GM23338 (cell line): ENCODE measurements around the gene KIF9. TPM values are rescaled to one million over a fixed set of nuclear protein-coding genes. Genes with fewer than 3 reads are reported as not detected.

Experiments
- ATAC-seq: fragments of 200-7000 bp; cut with Tn5 transposase; 3 replicates; pipeline ENCODE4 v1.9.1; 2020
- DNase-seq: peaks from one replicate; pipeline ENCODE4 v3.0.0-alpha.2; 2015; ENCODE audit warnings: low spot score
- H2AFZ ChIP-seq: fragments of 200-600 bp; sonication (generic); 2 replicates; pipeline ENCODE4 v1.8.0; 2016; ENCODE audit warnings: antibody characterized with exemption, mild to moderate bottlenecking, moderate library complexity
- H3F3A ChIP-seq: fragments of 200-600 bp; sonication (generic); replicated peaks from 2 replicates; pipeline ENCODE4 v1.8.0; 2017; ENCODE audit warnings: antibody characterized with exemption, mixed run types, low read depth
- H3K27ac ChIP-seq: fragments of 200-600 bp; sonication (generic); 2 replicates; pipeline ENCODE4 v1.6.1; 2016; ENCODE audit warnings: low read depth
- H3K27me3 ChIP-seq: fragments of 200-600 bp; sonication (generic); 2 replicates; pipeline ENCODE4 v1.8.0; 2016; ENCODE audit warnings: mild to moderate bottlenecking, mixed run types, moderate library complexity; ENCODE audit not compliant: insufficient read depth
- H3K36me3 ChIP-seq: fragments of 200-600 bp; sonication (generic); 2 replicates; pipeline ENCODE4 v1.8.0; 2016; ENCODE audit warnings: mild to moderate bottlenecking; ENCODE audit not compliant: insufficient read depth
- H3K4me1 ChIP-seq: fragments of 200-600 bp; sonication (generic); 2 replicates; pipeline ENCODE4 v1.8.0; 2016; ENCODE audit warnings: mild to moderate bottlenecking, moderate library complexity; ENCODE audit not compliant: insufficient read depth
- H3K4me2 ChIP-seq: fragments of 200-600 bp; sonication (generic); 2 replicates; pipeline ENCODE4 v1.7.1; 2017; ENCODE audit warnings: mixed run types
- H3K4me3 ChIP-seq: fragments of 200-600 bp; sonication (generic); 2 replicates; pipeline ENCODE4 v1.6.1; 2016; ENCODE audit warnings: mixed run types
- H3K79me2 ChIP-seq: fragments of 200-600 bp; sonication (generic); replicated peaks from 2 replicates; pipeline ENCODE4 v1.8.0; 2017; ENCODE audit warnings: mild to moderate bottlenecking; ENCODE audit not compliant: insufficient read depth
- H3K9me2 ChIP-seq: fragments of 200-600 bp; sonication (generic); 2 replicates; pipeline ENCODE4 v1.8.0; 2017; ENCODE audit not compliant: insufficient read depth
- H4K20me1 ChIP-seq: fragments of 200-600 bp; sonication (generic); replicated peaks from 2 replicates; pipeline ENCODE4 v1.8.0; 2017; ENCODE audit warnings: mild to moderate bottlenecking; ENCODE audit not compliant: insufficient read depth
- H3K27ac Mint-ChIP-seq: 2 replicates; pipeline ENCODE4 v1.8.0; 2020; ENCODE audit warnings: inconsistent platforms, mild to moderate bottlenecking, moderate library complexity, mixed read lengths
- H3K27me3 Mint-ChIP-seq: 3 replicates; pipeline ENCODE4 v1.8.0; 2022; ENCODE audit warnings: low read depth, mild to moderate bottlenecking, moderate library complexity, mixed read lengths, inconsistent platforms; ENCODE audit not compliant: insufficient read depth, poor library complexity
- H3K36me3 Mint-ChIP-seq: 3 replicates; pipeline ENCODE4 v1.8.0; 2021; ENCODE audit warnings: low read depth, mild to moderate bottlenecking, inconsistent platforms, moderate library complexity, mixed read lengths
- H3K4me1 Mint-ChIP-seq: 3 replicates; pipeline ENCODE4 v1.8.0; 2020; ENCODE audit warnings: mild to moderate bottlenecking, inconsistent platforms, mixed read lengths
- H3K4me3 Mint-ChIP-seq: 3 replicates; pipeline ENCODE4 v1.8.0; 2021; ENCODE audit warnings: moderate library complexity, mild to moderate bottlenecking, inconsistent platforms, mixed read lengths
- H3K9me3 Mint-ChIP-seq: 3 replicates; pipeline ENCODE4 v1.8.0; 2020; ENCODE audit warnings: moderate library complexity, mild to moderate bottlenecking, inconsistent platforms, mixed read lengths
- CREB1 ChIP-seq: fragments of 250-450 bp; sonication (Bioruptor Pico); IDR thresholded peaks from 2 replicates; pipeline ENCODE4 v1.5.0; 2020; ENCODE audit warnings: low read depth, mild to moderate bottlenecking, moderate library complexity
- EZH2 ChIP-seq: fragments of 200-600 bp; sonication (generic); IDR thresholded peaks from one replicate; pipeline ENCODE4 v1.8.0; 2017; ENCODE audit warnings: antibody characterized with exemption, mild to moderate bottlenecking, low read depth; ENCODE audit not compliant: unreplicated experiment
- EZH2phosphoT487 ChIP-seq: fragments of 200-600 bp; sonication (generic); IDR thresholded peaks from one replicate; pipeline ENCODE4 v1.8.1; 2018; ENCODE audit warnings: antibody characterized with exemption; ENCODE audit not compliant: unreplicated experiment
- JUNB ChIP-seq: IDR thresholded peaks from one replicate; pipeline ENCODE4 v1.6.1; 2016; ENCODE audit warnings: antibody characterized with exemption; ENCODE audit not compliant: unreplicated experiment
- NANOG ChIP-seq: IDR thresholded peaks from 2 replicates; pipeline ENCODE4 v1.6.1; 2016; ENCODE audit warnings: antibody characterized with exemption, borderline replicate concordance
- POLR2AphosphoS5 ChIP-seq: IDR thresholded peaks from 2 replicates; pipeline ENCODE4 v1.6.1; 2016; ENCODE audit warnings: antibody characterized with exemption, low read depth
- STAT1 ChIP-seq: IDR thresholded peaks from one replicate; pipeline ENCODE4 v1.6.1; 2016; ENCODE audit warnings: antibody characterized with exemption; ENCODE audit not compliant: unreplicated experiment
- ZNF114 ChIP-seq: fragments of 250-450 bp; sonication (Bioruptor Pico); IDR thresholded peaks from 2 replicates; pipeline ENCODE4 v1.5.0; 2020; ENCODE audit warnings: mild to moderate bottlenecking, moderate library complexity
- ZNF331 ChIP-seq: fragments of 250-450 bp; sonication (Bioruptor Pico); IDR thresholded peaks from 2 replicates; pipeline ENCODE4 v1.5.0; 2020; ENCODE audit warnings: low read depth, mild to moderate bottlenecking, moderate library complexity
- polyA plus RNA-seq: library from polyadenylated mRNA; unstranded; fragments of >200 nt; fragmentation: Nextera tagmentation; extraction: Ambion mirVana; gene quantifications from 2 replicates; pipeline ENCODE4 v1.2.1, GENCODE V29; 2016
- total RNA-seq: library from RNA; depleted of rRNA; stranded (reverse); fragments of >200 nt; shearing (Covaris generic); gene quantifications from 2 replicates; pipeline ENCODE4 v1.2.3, GENCODE V29; 2014
- TF ChIP-seq, protein P1 (sequence below): fragments of 250-450 bp; sonication (Bioruptor Pico); IDR thresholded peaks from 2 replicates; pipeline ENCODE4 v1.5.0; 2020; ENCODE audit warnings: mild to moderate bottlenecking, moderate library complexity
- TF ChIP-seq, protein P2 (sequence below): IDR thresholded peaks from 2 replicates; pipeline ENCODE4 v1.6.1; 2016; ENCODE audit warnings: antibody characterized with exemption
- TF ChIP-seq, protein P3 (sequence below), 2 experiments: fragments of 200-600 bp in 1 of 2; sonication (generic) in 1 of 2; conservative IDR thresholded peaks; 2 replicates each; pipeline versions ENCODE4 v1.5.1 to v1.6.1; 2016 to 2017; ENCODE audit warnings: antibody characterized with exemption in 2 of 2, low read depth in 2 of 2, mild to moderate bottlenecking in 2 of 2, moderate library complexity in 1 of 2
- TF ChIP-seq, protein P4 (sequence below): IDR thresholded peaks from one replicate; pipeline ENCODE4 v1.6.1; 2018; ENCODE audit warnings: antibody characterized with exemption; ENCODE audit not compliant: unreplicated experiment

KIF9 gene
- total and polyA plus RNA-seq, 2 experiments from 2014 or later = 12.6 to 14.0 TPM

DNA sequence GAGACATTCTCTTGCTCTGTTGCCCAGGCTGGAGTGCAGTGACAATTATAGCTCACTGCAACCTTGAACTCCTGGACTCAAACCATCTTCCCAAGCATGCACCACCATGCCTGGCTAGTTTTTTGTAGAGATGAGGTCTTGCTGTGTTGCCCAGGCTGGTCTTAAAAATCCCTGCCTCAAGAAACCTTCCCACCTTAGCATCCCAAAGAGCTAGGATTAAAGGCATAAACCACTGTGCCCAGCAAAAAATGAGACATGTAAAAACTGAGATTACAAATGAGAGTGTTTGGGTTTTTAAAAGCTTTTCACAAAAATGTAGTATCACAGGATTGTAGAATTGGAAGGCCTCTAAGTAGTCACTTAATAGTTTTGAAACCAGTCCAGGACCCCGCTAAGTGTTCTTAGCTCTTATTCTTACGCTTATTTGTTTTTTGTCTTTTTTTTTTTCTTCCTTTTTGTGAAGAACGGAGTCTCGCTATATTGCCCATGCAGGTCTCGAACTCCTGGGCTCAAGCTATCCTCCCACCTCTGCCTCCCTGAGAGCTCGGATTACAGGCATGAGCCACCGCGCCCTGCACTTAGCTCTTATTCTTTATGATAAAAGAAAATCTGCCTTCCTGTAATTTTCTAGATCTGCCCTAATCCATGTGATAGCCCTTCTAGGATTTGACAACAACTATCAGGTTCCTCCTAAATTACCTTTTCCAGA lies 31.6 kb upstream of the KIF9 start:
- Histone ChIP-seq H3K27ac (0 out of 2 replicates have a peak overlapping the region, but pooled peaks have one; percentile 5), H3K9me2 (no peaks in the 10 kb centered on the region), H3K4me3 (no peak overlapping the region), H3K36me3 (no peaks in the 10 kb centered on the region), H3K4me2 (no peak overlapping the region), H3K79me2 (peaks cover 10% of the 10 kb centered on the region; the same call in 1 of the 2 replicates), H4K20me1 (peaks cover 23% of the 10 kb centered on the region), H2AFZ (no peak overlapping the region), H3F3A (no peaks in the 10 kb centered on the region), H3K4me1 (peaks cover 5% of the 10 kb centered on the region; the same call in 1 of the 2 replicates), H3K27me3 (no peaks in the 10 kb centered on the region)
- TF ChIP-seq, protein P1, sequence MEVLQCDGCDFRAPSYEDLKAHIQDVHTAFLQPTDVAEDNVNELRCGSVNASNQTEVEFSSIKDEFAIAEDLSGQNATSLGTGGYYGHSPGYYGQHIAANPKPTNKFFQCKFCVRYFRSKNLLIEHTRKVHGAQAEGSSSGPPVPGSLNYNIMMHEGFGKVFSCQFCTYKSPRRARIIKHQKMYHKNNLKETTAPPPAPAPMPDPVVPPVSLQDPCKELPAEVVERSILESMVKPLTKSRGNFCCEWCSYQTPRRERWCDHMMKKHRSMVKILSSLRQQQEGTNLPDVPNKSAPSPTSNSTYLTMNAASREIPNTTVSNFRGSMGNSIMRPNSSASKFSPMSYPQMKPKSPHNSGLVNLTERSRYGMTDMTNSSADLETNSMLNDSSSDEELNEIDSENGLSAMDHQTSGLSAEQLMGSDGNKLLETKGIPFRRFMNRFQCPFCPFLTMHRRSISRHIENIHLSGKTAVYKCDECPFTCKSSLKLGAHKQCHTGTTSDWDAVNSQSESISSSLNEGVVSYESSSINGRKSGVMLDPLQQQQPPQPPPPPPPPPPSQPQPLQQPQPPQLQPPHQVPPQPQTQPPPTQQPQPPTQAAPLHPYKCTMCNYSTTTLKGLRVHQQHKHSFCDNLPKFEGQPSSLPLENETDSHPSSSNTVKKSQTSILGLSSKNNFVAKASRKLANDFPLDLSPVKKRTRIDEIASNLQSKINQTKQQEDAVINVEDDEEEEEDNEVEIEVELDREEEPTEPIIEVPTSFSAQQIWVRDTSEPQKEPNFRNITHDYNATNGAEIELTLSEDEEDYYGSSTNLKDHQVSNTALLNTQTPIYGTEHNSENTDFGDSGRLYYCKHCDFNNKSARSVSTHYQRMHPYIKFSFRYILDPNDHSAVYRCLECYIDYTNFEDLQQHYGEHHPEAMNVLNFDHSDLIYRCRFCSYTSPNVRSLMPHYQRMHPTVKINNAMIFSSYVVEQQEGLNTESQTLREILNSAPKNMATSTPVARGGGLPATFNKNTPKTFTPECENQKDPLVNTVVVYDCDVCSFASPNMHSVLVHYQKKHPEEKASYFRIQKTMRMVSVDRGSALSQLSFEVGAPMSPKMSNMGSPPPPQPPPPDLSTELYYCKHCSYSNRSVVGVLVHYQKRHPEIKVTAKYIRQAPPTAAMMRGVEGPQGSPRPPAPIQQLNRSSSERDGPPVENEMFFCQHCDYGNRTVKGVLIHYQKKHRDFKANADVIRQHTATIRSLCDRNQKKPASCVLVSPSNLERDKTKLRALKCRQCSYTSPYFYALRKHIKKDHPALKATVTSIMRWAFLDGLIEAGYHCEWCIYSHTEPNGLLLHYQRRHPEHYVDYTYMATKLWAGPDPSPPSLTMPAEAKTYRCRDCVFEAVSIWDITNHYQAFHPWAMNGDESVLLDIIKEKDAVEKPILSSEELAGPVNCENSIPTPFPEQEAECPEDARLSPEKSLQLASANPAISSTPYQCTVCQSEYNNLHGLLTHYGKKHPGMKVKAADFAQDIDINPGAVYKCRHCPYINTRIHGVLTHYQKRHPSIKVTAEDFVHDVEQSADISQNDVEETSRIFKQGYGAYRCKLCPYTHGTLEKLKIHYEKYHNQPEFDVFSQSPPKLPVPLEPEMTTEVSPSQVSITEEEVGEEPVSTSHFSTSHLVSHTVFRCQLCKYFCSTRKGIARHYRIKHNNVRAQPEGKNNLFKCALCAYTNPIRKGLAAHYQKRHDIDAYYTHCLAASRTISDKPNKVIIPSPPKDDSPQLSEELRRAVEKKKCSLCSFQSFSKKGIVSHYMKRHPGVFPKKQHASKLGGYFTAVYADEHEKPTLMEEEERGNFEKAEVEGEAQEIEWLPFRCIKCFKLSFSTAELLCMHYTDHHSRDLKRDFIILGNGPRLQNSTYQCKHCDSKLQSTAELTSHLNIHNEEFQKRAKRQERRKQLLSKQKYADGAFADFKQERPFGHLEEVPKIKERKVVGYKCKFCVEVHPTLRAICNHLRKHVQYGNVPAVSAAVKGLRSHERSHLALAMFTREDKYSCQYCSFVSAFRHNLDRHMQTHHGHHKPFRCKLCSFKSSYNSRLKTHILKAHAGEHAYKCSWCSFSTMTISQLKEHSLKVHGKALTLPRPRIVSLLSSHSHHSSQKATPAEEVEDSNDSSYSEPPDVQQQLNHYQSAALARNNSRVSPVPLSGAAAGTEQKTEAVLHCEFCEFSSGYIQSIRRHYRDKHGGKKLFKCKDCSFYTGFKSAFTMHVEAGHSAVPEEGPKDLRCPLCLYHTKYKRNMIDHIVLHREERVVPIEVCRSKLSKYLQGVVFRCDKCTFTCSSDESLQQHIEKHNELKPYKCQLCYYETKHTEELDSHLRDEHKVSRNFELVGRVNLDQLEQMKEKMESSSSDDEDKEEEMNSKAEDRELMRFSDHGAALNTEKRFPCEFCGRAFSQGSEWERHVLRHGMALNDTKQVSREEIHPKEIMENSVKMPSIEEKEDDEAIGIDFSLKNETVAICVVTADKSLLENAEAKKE (CRISPR knock-in tag) = no peak
- TF ChIP-seq JUNB = no peak
- TF ChIP-seq EZH2phosphoT487 = no peak
- TF ChIP-seq, protein P2, sequence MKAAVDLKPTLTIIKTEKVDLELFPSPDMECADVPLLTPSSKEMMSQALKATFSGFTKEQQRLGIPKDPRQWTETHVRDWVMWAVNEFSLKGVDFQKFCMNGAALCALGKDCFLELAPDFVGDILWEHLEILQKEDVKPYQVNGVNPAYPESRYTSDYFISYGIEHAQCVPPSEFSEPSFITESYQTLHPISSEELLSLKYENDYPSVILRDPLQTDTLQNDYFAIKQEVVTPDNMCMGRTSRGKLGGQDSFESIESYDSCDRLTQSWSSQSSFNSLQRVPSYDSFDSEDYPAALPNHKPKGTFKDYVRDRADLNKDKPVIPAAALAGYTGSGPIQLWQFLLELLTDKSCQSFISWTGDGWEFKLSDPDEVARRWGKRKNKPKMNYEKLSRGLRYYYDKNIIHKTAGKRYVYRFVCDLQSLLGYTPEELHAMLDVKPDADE = no peak
- TF ChIP-seq POLR2AphosphoS5 = no peak
- no peak for TF ChIP-seq NANOG
- TF ChIP-seq, protein P3, sequence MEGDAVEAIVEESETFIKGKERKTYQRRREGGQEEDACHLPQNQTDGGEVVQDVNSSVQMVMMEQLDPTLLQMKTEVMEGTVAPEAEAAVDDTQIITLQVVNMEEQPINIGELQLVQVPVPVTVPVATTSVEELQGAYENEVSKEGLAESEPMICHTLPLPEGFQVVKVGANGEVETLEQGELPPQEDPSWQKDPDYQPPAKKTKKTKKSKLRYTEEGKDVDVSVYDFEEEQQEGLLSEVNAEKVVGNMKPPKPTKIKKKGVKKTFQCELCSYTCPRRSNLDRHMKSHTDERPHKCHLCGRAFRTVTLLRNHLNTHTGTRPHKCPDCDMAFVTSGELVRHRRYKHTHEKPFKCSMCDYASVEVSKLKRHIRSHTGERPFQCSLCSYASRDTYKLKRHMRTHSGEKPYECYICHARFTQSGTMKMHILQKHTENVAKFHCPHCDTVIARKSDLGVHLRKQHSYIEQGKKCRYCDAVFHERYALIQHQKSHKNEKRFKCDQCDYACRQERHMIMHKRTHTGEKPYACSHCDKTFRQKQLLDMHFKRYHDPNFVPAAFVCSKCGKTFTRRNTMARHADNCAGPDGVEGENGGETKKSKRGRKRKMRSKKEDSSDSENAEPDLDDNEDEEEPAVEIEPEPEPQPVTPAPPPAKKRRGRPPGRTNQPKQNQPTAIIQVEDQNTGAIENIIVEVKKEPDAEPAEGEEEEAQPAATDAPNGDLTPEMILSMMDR (conservative IDR thresholded peaks at IDR 0.05; ENCODE audit: low read depth in 2 of 2) = no peak
- TF ChIP-seq, protein P4, sequence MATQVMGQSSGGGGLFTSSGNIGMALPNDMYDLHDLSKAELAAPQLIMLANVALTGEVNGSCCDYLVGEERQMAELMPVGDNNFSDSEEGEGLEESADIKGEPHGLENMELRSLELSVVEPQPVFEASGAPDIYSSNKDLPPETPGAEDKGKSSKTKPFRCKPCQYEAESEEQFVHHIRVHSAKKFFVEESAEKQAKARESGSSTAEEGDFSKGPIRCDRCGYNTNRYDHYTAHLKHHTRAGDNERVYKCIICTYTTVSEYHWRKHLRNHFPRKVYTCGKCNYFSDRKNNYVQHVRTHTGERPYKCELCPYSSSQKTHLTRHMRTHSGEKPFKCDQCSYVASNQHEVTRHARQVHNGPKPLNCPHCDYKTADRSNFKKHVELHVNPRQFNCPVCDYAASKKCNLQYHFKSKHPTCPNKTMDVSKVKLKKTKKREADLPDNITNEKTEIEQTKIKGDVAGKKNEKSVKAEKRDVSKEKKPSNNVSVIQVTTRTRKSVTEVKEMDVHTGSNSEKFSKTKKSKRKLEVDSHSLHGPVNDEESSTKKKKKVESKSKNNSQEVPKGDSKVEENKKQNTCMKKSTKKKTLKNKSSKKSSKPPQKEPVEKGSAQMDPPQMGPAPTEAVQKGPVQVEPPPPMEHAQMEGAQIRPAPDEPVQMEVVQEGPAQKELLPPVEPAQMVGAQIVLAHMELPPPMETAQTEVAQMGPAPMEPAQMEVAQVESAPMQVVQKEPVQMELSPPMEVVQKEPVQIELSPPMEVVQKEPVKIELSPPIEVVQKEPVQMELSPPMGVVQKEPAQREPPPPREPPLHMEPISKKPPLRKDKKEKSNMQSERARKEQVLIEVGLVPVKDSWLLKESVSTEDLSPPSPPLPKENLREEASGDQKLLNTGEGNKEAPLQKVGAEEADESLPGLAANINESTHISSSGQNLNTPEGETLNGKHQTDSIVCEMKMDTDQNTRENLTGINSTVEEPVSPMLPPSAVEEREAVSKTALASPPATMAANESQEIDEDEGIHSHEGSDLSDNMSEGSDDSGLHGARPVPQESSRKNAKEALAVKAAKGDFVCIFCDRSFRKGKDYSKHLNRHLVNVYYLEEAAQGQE = no peak
- TF ChIP-seq STAT1 = no peak
- TF ChIP-seq ZNF331 (CRISPR knock-in tag) = no peak
- no peak for TF ChIP-seq CREB1
- no peak for TF ChIP-seq ZNF114 (CRISPR knock-in tag)
- TF ChIP-seq EZH2 = no peak
- no peak overlapping the region for H3K4me3 Mint-ChIP-seq
- no peak overlapping the region for H3K27ac Mint-ChIP-seq
- peaks cover 11% of the 10 kb centered on the region; the same call in 2 of the 3 replicates for H3K4me1 Mint-ChIP-seq
- ATAC-seq (no peak), DNase-seq (no peak)
- H3K36me3 Mint-ChIP-seq = peaks cover 17% of the 10 kb centered on the region
- no peaks in the 10 kb centered on the region for H3K27me3 Mint-ChIP-seq
- peaks cover 12% of the 10 kb centered on the region for H3K9me3 Mint-ChIP-seq
